GM18519 (cell line): ENCODE data around the gene CPT1A.
"Not testable (repeated sequence)": the region's sequence is repeated elsewhere in the genome, so short reads cannot be mapped to it uniquely, and the experiment has no call there.

Experiments
- ATAC-seq: cut with Tn5 transposase; IDR thresholded peaks from one replicate; pipeline ENCODE4 v1.9.1; 2021; ENCODE audit warnings: mild to moderate bottlenecking, moderate library complexity; ENCODE audit not compliant: unreplicated experiment, low FRiP score

CPT1A gene

DNA sequence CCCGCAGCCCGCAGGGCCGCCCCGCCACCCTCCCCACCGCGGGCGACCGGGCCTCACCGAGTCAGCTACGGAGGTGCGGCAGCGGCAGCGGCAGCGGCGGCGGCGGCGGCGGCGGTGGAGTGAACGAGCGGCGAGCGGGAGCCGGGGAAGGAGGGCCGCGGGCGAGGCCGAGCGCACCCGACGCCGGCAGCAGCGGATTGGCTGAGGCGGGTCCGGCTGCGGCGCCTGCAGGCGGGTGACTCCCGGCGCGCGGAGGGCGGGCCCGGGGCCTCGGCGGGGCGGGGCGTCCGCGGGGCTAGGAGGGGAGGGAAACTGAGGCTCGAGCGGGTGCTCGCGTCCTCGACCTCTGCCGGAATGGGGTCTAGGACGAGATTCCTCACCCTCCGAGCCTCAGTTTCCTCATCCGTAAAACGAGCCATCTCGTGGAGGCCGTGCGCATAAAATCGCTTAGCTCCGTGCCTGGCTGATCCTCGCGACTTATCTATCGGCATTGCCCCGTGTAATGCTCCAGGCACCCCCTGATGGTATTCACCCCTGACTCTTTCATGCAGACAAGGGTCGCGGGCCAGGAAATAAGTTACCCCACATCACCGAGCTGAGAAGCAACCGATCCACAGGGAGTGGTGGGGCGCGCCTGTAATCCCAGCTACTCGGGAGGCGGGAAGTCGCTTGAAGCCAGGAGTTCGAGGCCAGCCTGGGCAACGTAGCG, at the start of gene CPT1A:
CPT1A (minus strand) TSS at position 199 of the 709 bp plus-strand sequence. CDS start 26,442 bp downstream, outside the sequence.
- no peak for ATAC-seq

DNA sequence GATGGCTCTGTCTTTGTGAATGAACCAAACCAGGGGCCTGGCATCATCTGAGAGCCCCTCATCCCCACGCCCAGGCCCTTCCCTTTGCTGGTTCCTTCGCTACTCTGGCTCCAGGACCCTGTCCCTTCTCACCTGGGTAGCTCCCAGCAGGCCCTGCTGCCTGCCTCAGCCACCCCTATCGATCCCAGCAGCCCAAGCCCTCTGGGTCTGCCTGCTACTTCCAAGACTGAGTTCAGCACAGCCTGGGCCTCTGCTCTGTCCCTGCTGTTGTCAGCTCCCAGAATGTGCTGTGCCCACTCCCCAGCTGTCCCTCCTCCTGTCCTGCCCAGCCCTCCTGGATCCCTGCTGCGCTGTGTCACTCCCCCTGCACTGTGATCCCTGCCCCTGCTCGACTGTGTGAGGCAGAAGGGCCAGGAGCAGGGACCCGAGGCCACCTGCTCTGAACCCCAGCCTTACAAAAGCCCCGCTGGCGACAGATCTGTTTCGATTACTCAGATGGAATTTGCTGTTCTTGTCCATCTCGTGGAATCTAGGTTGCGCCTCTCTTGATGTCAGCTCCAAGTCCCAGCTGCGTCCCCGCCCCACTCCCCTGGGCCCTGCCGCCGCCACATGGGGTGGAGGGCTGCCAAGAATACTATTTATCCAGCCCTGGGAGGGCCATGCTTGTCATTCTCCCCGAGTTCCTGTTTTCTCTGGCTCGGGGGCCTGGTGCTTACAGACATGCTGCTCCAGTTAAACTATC, 48.9 kb upstream of the CPT1A start:
- no peak for ATAC-seq

DNA sequence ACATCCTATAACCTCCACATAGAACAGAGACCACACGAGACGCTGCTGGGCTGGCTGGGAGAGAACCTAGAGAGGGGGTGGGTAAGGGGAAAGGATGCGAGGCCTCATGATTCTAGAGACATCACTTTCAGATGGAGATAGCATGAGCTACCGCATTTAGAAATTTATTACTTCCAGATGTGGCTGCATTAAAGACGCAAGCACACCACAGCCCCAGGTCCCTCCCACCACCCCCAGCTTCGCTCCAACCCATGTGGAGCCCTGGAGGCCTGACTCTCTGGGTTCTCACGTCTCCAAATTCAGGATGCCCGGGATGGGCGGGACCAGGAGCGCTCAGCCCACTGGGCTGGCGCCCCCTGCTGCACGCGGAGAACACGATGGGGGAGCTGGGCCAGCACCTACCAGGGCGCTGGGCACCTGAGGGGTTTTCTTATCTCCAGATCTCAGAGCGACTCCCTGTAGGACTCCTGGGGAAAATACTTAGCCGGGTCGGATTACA, 48.3 kb upstream of the CPT1A start:
- no peak for ATAC-seq

DNA sequence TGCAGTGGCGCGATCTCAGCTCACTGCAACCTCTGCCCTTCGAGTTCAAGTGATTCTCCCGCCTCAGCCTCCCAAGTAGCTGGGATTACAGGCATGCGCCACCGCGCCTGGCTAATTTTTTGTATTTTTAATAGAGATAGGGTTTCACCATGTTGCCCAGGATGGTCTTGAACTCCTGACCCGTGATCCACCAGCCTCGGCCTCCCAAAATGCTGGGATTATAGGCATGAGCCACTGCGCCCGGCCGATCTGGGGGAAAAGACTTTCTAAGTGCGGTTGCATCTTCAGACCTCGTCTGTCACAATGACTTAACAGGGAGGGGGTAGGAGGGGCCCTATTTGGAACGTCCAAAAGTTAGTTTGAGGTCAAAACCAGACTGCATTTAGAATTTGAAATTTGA, 43.1 kb upstream of the CPT1A start:
- ATAC-seq: not testable (repeated sequence)

DNA sequence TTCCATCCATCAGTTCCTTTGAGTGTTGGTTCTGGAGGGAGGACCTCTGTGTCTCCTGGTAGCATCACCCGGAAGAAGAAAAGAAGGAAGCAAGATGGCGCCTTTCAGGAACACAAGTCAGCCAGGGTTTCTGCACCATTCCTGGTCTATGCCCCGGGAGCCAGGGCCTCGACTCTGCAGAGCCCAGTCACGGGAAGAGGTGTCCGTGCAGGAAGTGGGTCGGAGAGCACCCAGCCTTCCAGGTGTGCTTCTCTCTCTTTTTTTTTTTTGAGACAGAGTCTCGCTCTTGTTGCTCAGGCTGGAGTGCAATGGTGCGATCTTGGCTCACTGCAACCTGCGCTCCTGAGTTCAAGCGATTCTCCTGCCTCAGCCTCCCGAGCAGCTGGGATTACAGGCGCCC, 40.7 kb upstream of the CPT1A start:
- no peak for ATAC-seq

DNA sequence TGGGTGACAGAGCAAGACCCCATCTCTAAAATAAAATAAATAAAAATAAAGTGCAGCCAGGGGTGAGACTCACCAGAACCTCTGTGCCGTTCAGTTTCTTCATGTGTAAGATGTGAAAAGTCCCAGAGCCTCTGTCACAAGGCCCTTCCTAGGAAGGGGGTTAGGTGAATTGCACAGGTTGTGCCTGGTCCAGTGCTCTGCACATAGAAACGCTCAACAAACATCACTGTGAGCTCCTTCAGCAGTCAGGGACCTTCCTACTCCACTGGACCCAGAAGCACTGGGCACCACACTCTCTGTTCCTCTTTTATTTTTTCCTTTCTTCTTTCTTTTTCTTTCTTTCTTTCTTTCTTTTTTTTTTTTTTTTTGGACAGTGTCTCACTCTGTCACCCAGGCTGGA, 39.6 kb upstream of the CPT1A start:
- ATAC-seq: no peak

DNA sequence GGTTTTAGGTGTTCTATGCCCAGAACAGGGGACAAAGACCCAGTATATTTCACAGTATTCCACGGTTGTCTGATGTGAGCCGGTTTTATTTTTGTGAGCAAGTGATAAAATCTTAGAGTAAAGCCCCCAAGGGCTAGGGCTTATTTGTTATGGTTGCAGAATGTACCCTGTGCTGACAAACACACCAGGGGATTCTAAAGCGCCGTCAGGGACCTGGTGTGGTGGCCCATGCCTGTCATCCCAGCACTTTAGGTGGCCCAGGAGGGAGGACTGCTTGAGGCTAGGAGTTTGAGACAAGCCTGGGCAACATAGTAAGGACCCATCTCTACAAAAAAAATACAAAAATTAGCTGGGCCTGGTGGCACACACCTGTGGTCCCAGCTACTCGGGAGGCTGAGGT, 39.1 kb upstream of the CPT1A start:
- no peak for ATAC-seq

DNA sequence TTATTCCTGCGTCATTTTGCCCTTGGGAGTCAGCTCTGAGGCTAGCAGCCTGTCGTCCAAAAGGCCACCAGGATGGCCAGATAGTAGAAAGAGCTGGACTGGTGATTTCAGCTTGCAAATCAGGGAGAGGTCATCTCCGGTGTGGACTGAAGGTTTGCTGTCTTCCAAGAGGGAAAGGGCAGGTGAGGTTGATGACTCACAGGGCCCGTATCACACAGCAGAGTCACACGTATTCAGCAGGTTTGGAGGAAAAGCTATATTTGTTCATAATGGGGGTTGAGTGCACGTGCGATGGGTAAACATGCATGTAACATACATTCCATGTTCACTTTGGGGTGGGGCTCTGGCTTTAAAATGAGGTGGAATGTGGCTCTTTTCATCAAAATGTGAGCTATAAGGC, 36.3 kb upstream of the CPT1A start:
- ATAC-seq: no peak

DNA sequence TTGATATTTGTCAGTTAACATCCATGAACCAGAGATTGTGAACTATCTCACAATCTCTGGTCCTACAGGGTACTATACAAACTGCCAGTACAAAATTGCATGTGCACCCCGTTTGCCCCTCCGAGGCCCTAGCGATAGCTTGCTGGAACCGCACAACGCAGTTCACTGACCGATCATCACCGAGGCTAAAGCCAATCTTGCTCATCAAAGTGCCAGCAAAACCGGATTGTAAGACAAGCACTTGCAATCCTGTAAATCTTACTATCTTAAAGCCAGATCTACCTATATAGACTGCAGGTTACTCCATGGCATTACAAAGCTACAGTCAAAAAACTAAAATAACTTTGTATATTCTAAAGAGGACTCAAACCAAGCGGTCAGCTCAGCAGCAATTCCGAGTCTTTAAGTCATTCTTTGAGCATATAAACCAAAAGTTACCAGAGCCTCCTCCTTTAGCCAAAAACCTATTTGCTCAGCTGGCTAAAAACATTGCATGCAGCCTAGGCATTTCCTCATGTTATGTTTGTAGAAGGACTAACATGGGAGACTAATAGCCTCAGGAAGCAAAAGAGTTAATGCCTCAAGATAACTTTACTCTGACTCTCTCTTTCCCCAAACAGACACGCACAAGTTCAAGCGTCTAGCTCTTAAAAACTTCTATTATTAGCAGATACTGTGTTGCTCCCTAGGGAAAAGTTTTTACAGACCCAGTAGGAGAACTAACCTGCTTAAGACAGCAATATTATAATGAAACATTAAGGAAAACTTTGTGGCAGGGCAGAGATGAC, 30.7 kb upstream of the CPT1A start:
- ATAC-seq: no peak

DNA sequence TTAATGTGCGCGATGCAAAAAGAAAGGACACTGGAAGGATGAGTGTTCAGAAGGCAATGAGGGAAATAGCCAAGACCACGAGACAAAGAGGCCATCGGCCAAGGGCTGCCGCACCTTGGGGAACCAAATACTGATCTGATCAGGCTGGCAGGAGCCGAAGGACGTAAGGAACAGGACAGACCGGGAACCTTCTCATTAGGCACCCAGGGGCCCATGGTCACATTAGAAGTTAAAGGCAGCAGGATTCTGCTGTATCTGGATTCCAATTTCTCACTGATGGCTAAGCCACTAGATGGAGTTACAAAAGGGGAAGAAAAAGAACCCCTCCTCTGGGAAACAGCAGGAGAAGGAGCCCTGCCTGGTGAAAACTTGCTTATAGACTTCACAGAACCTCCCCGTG, 28.8 kb upstream of the CPT1A start:
- ATAC-seq: no peak

DNA sequence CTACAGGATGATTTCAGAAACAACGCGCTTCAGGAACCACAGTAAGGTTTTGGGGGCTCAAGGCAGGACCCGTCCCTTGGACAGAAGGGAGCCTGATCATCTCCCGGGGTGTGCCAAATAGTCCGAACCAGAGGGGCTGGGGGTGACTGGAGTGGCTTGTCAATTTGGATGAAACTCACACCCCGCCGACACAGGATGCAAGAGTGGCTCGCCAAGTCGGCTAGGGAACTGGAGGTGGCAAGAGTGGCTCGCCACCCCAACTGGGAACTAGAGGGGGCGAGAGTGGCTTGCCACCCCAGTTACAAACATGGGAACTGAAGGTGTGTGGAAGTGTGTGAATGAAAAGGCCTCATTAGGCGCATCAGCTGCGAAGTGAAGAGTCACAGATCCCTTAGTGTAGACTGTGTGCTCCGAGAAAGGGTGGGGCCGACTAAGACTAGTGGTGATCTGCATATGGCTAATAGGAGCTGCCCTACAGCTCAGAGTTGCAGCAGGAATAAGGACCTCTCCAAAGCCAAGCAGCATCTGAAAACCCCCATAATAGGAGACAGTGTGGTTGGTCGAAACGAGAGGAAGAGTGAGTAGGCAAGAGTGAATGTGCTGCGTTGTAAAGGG, 26.6 kb upstream of the CPT1A start:
- no peak for ATAC-seq

DNA sequence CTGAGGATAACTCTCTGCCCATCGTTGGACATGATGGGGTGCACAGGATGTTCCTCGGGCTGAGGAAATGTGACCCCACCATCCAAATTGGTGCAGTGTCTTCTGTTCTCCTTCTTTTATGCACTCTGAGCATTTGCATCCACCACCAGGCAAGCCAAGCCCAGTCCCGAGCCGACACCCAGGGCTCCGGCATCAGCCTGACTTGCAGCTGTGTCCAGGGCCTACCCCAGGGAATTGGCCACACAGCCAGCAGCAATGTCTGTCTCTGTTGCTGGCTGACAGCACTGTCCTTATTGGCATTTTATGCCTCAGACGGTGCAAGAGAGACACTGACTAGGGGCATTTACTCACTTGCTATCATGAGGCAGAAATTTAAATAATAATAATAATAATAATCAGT, 25.4 kb upstream of the CPT1A start:
- no peak for ATAC-seq

DNA sequence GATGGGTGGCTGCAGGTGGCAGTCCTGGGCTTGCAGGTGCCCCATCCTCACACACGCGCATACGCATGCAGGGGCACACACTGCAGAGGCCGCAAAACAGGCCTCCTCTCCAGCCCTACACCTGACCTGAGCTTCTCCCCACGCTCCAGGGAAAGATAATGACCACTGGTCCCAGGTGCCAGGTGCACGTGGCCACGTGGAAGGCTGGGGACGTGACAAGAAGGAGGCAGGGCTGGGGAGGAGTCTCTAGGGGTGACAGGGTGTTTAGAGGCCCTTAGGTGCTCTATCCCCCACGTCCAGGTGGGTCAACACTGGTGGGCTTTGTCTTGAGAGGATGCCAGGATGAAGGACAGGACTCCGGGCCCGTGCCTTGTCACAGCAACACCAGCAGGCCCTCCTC, 23.5 kb upstream of the CPT1A start:
- ATAC-seq: no peak

DNA sequence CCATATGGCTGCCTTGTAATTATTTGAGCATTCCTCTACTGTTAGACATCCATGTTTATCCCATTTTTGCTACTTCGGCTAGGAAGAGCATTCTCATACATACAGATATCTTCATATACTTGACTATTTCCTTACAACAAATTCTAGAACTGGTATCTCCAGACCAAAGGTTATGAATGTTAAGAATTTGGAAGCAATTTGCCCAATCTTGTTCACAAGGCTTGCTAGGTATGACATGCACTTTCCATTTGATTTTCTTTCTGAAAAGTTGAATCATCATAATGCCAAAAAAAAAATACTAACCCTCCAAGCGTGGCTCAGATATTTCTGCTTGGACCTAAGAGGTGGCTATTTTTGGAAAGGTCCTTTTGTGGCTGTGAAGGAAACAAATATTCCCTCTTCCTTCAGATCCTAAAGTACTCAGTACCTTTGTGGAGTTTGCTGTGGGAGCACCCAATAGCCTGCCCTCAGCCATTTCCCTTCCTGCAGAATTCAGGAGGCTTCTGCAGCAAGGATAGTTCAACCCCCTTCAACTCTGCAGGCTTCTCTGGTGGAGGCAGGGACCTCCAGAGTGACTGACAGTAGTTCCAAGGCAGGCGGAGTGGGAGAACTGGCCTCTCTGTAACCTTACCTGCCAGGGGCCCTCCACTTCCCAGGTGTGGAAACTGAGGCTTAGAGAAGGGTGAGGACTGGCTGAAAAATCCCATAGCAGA, 22.0 kb upstream of the CPT1A start:
- ATAC-seq: no peak

DNA sequence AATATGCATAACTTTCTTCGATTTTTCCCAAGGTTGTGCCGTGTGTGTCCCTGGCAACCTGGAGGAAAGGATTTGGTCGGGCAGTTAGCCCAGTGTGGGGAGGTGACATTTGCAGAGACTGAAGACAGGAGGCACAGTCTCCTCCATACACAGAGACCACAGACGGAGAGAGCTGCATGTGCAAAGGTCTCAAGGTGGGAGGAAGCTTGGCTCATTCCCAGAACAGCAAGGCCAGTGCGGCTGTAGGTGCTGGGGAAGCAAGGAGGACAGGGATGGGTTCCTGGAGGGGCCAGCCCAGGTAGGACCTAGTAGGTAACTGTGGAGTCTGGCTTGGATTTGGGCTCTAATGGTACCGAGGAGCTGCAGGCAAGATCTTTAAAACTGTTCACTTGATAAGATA, 20.7 kb upstream of the CPT1A start:
- no peak for ATAC-seq

DNA sequence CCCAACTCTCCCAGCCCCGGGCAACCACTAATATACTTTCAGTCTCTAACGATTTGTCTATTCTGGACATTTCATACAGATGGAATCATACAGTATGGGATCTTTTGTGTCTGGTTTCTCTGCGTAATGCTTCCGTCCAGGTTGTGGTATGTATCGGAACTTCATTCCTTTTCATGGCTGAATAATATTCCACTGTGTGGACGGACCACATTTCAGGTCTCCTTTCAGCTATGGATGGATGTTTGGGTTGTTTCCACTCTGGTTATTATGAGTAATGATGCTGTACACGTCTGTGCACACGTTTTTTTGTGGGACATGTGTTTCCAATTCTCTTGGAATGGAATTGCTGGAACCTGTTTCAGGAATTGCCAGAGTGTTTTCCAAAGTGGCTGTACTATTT, 17.4 kb upstream of the CPT1A start:
- ATAC-seq: no peak

DNA sequence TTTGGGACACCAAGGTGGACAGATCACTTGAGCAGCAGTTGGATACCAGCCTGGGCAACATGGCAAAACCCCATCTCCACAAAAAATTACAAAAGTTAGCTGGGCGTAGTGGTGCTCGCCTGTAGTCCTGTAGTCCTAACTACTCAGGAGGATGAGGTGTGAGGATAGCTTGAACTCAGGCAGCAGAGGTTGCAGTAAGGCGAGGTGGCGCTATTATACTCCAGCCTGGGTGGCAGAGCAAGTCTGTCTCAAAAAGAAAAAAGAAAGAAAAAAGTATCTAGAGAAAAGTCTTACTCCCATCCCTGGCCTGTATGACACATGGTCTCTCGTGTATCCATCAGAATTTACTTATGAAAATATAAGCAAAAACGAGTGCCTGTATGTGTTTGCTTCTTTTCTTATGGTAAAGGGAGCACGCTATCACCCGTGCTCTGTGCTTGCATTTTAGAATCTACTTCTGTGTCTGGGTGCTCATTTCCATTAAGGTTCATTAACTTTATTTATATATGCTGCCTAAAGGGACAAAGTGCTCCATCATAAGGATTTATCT, 15.4 kb upstream of the CPT1A start:
- ATAC-seq: no peak

DNA sequence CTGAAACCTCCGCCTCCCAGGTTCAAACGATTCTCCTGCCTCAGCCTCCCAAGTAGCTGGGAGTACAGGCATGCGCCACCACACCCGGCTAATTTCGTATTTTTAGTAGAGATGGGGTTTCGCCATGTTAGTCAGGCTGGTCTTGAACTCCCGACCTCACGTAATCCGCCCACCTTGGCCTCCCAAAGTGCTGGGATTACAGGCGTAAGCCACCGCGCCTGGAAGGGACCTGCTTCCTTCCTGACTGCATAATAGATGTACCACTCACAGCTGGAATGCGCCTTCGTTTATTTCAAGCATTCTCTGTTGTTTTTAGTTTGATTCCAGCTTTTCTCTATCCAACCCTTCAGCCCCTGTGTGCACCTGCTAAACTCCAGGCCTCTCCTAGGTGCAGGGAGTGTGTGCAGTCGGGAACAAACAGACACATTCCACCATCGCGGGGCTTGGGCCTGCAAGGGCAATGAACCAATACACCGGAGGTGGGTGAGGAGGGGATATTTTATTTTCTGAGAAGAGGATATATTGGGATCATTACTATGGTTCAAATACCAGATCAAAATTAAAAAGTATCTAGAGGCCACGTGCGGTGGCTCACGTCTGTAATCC, 14.8 kb upstream of the CPT1A start:
- ATAC-seq: not testable (repeated sequence)

DNA sequence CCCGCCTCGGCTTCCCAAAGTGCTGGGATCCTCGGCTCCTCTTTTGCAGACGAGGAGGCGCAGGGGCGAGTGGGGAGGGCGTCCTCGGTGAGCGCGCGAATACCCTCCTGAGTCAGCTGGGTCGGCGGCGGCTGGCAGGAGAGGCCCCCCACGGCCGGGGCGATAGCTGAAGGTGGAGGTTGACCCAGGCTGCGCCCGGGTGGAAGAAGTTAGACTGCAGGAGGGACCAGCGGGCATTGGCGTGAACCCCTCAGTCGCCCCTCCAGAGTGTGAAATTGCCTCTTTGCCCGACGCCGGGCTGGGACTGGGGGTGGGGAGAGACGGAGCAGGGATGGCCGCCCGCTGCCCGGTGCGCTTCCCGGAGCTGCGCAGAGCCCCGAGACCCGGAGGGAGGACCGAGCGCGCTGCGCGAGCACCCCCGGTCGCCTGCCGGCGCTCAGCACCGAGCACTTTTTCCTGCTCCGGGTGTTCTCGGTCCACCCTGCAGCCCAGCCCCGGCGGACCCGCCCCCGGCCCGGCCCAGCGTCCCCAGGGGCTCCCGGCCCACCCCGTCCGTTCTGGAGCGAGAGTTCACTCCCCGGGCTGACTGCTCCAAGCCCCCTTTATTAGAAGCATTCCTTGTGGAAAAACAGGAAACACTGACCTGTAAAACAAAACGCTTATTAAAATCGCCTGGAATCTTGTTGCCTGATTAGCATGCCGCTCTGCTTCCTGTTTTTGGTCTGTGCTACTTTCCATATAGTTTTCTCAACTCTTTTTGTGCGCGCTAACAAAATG, 13.7 kb upstream of the CPT1A start:
- no peak for ATAC-seq
